Islet precursor cell (in vitro differentiated cells): Measurements from ENCODE around the gene TARS3.
A peak's percentile ranks its signal among the peaks of the same experiment; 100 is the strongest.
"Not testable (repeated sequence)": the region's sequence is repeated elsewhere in the genome, so short reads cannot be mapped to it uniquely, and the experiment has no call there.

Experiments
- DNase-seq: peaks from one replicate; pipeline ENCODE4 v3.0.0-alpha.2; 2018

TARS3 gene

GRCh38 chr15:101697488-101697887 is 26.8 kb downstream of the TARS3 start:
- DNase-seq: no peak

DNA sequence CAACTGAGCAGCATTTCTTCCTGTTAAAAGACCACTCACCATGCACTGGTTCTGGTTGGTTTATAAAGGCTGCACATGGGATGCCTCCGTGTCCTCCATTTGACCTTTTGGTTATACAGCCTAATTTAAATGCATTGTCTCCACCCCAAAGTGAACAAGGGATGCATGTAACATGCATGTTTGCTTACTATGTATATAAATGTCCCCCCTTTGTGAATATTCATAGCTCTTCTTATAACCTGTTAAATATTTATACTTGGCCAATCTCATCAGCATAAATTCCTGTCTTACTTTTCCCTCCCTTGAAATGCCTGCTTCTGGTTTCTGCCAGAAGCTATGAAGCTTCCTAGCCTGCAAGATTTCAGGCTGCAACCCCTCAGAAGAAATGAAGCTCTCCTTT is 27.4 kb downstream of the TARS3 start:
- DNase-seq: no peak

DNA sequence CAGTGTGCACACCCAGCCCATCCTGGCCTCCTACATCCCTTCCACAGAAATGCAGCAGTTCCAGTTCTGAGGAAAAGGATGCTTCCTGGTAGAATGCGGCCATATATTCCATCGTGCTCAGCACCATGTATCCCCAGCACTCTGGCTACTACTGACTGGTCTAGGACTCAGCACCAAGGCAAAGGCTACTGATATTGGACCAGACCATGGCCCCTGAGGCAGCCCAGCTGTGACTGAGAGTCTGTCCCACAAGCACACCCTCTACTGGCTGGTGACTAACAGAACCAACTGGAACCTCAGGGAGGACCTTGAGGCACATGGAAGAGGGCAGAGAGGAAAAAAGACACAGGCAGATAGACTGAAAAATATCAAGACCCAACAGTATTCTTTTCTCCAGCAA is 30.0 kb downstream of the TARS3 start:
- peak; percentile 54 for DNase-seq

GRCh38 chr15:101692801-101693598 is 31.3 kb downstream of the TARS3 start:
- no peak for DNase-seq

DNA sequence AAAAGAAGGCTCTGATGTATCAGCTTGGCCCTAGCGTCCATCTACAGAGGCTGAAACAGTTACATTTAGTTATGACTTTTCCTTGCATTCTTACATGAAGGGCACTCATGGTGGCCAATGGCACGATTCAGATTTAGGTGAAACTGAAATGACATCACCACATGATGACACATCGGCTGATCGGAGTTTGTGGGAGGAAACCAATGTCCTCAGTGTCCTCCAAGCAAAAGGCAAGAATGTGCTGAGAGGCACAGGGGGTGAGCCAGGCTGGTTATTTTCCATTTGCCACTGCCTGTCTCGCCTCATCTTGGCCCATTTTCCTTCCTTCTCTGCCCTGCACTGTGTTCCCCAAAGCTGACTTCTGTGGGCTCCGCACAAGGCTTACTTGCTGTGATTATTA is 34.4 kb downstream of the TARS3 start:
- DNase-seq: no peak

DNA sequence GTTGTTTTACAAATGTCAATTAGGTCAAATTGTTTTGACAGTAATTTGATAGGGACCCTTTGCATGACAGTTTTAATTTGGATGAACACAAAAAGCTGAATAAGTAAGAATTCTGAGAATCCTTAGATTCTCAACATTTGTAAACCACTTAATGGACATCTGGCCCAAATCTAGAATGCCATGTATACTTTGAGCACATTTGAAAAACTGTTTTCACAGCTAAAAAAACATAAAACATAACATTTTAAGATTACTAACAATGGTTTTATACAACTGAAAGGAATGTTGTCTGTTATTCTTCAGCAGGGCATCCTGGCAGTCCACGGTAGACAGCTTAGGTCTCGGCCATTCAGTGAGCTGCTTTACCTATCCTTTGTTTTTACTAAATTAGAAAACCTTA is 37.6 kb downstream of the TARS3 start:
- no peak for DNase-seq

DNA sequence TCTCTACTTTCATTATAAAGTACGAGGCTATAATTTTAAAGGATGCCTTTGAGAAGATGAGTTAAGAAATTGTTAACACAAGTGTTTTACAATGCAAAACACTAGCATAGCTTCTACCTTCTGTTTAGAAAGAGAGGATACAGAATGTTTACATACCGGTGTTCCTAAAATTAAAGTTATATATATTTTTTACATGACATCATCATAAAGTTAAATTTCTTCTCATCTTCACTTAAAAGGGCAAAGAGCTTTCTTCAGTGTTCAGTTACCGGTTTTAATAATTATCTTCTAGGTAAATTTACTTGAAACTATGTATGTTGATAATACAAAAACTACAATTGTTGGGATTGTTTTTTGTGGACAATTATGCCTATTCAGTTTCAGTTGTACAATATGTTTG is 39.4 kb downstream of the TARS3 start:
- DNase-seq: no peak

DNA sequence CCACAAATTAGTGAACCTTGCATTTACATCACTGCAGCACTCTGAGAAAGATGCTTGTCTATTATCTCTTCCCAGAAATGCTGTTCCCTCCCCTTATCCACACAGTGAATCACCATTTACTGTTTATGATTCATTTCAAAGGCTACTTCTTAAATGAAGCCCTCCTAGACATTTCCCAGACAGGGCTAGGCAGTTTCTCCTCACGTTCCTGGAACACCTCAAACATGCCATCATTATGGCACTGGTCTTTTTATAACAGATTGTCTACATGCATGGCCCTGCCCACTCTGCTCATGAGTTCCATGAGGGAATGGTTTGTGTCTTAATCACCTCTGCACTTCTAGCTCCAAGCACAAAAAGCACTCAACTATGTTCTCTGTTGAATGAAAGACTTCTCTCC is 39.9 kb downstream of the TARS3 start:
- peak; percentile 81 for DNase-seq

DNA sequence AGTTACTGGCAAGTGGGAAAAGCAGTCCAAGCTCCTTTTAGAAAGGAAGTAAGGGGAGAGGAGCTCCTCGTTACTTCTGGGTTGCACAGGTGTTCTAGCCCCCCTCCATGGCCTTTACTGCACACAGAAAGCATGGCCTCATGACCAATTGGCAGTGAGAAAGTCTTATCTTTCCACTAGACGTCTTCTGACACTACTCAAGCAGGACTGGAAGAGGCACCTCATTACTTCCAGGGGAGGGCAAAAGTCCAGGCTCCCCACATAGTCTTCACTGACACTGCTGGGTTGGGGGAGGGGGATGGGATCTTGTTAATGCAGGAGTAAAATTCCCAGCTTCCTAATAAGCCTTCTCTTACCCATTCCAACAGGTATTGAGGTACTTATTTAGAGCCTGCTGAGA is 44.5 kb downstream of the TARS3 start:
- no peak for DNase-seq

GRCh38 chr15:101676921-101677329 is 47.3 kb downstream of the TARS3 start:
- DNase-seq: no peak

- DNase-seq: peak; percentile 64
These were observed 48.3 kb downstream of the TARS3 start for GRCh38 chr15:101675796-101676582.

- DNase-seq: peak; percentile 61
These were observed 49.3 kb downstream of the TARS3 start for GRCh38 chr15:101675015-101675414.

GRCh38 chr15:101672298-101672697 is 52.0 kb downstream of the TARS3 start:
- no peak for DNase-seq

DNA sequence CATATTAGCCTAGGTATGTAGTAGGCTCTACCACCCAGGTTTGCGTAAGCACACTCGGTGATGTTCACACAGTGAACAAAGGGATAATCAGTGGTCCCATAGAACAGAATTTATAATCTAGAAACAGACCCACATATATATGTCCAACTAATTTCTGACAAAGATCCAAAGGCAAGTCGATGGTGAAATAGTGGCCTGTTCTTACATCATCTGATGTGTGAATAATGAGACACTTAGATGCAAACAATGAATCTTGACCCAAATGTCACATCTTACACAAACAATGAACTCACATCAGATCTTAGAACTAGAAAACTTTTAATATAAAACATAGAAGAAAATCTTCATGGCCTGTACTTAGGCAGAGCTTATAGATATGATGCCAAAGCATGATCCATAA is 54.5 kb downstream of the TARS3 start:
- DNase-seq: no peak

- DNase-seq: no peak
These were observed 56.4 kb downstream of the TARS3 start for GRCh38 chr15:101667881-101668280.

DNA sequence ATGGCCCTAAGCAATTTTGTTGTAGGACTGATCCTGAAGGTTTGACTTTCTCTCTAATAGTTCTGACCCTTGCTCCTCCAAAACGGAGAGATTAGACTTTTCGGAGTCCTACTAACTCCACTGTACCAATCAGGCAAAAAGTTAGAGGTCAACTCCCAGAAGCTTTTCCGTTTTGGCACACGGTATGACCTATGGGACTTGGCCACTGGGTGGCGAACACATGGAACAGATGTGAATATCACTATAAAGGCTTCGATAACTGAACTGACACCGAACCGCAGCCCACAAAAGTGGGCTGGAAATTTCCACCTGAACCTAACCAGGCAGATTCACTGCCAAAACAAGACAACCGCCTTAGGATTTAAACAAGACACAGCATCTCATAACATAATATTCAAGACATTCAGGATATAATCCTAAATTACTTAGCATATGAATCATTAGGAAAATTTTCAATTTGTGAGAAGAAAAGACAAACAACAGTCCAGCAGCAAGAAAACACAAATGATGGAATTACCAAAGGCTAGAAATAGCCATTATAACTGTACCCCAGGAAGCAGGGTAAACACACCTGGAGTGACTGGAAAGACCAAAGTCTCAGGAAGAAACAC is 59.9 kb downstream of the TARS3 start:
- DNase-seq: peak; percentile 59

GRCh38 chr15:101662203-101662602 is 62.1 kb downstream of the TARS3 start:
- no peak for DNase-seq

DNA sequence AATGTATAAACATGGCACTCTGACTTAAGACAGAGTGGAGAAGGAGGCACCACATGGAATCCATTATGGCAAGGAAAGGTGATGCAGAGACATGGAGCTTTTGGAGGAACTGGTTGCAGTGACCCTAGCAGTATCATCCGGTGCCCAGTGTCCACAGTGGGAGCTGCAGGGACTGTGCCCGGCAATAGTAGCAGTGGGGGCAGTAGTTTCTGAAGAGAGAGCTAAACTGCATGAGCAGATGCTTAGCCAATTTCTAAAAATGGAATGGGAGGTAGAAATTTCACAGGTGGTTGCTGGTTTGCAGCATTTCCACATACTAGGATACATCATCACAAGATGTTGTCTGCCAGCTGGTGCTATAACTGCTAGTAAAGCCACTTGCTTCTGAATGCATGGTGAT is 64.3 kb downstream of the TARS3 start:
- no peak for DNase-seq

GRCh38 chr15:101657968-101658784 is 66.1 kb downstream of the TARS3 start:
- DNase-seq: no peak

DNA sequence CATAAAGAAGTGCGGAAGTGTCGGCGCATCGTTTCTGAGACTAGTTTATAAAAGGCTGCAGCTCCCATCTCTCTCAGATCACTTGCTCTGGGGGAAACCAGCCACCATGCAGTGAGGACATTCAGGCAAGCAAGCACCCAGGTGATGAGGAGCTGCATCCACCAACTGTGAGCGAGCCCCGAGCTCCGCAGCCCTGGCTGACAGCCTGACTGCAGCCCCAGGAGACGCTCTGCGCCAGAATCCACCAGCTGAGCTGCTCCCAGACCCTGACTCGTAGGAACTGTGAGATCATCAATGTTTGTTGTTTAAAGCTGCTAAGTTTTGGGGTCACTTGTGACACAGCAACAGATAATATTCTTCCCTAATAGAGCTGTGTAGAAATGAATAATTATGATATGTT is 67.1 kb downstream of the TARS3 start:
- DNase-seq: no peak

GRCh38 chr15:101654624-101655337 is 69.5 kb downstream of the TARS3 start:
- DNase-seq: not testable (repeated sequence)

DNA sequence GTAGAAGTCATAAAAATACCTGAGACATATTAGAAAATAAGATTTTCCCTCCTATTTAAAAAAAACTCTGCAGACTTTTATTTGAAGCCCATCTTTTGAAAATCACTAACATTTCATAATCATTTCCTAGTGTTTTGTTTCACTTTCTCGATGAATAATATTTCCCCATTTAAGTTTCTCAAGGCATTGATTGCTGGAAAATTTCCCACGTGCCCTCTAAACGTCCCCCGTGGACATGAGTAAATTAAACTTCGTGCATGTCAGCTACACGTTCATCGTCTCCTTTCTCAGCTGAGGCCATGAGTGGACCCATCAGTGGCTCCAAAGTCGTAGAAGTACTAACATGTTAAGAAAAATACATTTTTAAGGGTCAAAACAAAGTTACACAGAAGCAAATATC is 70.1 kb downstream of the TARS3 start:
- DNase-seq: no peak
